Astrocyte (in vitro differentiated cells and primary cell): ENCODE measurements around the gene MEGF8.

Source experiments
- EZH2 ChIP-seq: IDR thresholded peaks from 2 replicates; pipeline ENCODE4 v1.6.1; 2012; ENCODE audit warnings: mild to moderate bottlenecking, low read length, inconsistent platforms; ENCODE audit not compliant: insufficient read depth
- TF ChIP-seq, protein P1 (sequence below): IDR thresholded peaks from 2 replicates; pipeline ENCODE4 v1.5.1; 2011; ENCODE audit warnings: low read depth, mild to moderate bottlenecking, inconsistent platforms, low read length, moderate library complexity; ENCODE audit not compliant: insufficient read depth

DNA sequence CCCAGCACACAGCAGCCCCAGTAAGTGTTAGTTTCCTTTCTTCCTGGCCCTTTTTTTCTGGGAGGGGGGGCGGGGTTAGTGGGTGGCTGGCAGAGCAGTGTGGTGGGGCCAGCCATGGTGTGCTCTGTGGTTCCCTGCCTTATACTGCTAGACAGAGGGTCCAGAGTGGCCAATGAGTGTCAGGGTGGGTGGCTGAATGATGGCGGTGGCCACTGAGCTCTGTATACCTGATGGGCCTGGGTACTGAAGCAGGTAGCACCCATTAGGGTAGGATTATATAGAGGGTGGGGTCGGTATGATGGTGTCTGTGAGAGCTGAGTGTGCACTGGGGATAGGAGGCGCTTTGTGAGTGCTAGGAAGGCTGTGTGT lies 42.6 kb upstream of the MEGF8 start:
- TF ChIP-seq, protein P1, sequence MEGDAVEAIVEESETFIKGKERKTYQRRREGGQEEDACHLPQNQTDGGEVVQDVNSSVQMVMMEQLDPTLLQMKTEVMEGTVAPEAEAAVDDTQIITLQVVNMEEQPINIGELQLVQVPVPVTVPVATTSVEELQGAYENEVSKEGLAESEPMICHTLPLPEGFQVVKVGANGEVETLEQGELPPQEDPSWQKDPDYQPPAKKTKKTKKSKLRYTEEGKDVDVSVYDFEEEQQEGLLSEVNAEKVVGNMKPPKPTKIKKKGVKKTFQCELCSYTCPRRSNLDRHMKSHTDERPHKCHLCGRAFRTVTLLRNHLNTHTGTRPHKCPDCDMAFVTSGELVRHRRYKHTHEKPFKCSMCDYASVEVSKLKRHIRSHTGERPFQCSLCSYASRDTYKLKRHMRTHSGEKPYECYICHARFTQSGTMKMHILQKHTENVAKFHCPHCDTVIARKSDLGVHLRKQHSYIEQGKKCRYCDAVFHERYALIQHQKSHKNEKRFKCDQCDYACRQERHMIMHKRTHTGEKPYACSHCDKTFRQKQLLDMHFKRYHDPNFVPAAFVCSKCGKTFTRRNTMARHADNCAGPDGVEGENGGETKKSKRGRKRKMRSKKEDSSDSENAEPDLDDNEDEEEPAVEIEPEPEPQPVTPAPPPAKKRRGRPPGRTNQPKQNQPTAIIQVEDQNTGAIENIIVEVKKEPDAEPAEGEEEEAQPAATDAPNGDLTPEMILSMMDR = no peak
- TF ChIP-seq EZH2 = no peak
